Fibroblast of villous mesenchyme (primary cell): ENCODE results near the gene B3GNT9. TPM values are rescaled to one million over a fixed set of nuclear protein-coding genes. Genes with fewer than 3 reads are reported as not detected.

Experiments
- DNase-seq: peaks from one replicate; pipeline ENCODE4 v3.0.0-alpha.2; 2010; ENCODE audit warnings: low read depth
- H3K4me3 ChIP-seq: 2 replicates; pipeline ENCODE4 v1.5.1; 2011; ENCODE audit warnings: low read depth, mild to moderate bottlenecking, low read length
- total RNA-seq: library from RNA; depleted of rRNA; stranded (reverse); fragments of >200 nt; gene quantifications from 2 replicates; pipeline ENCODE4 v1.2.3, GENCODE V29; 2012
- TF ChIP-seq, protein P1 (sequence below): IDR thresholded peaks from 2 replicates; pipeline ENCODE4 v1.5.1; 2012; ENCODE audit warnings: low read depth, mild to moderate bottlenecking, low read length; ENCODE audit not compliant: insufficient read depth

B3GNT9 gene
- total RNA-seq, 1 donor = 41.9 TPM

DNA sequence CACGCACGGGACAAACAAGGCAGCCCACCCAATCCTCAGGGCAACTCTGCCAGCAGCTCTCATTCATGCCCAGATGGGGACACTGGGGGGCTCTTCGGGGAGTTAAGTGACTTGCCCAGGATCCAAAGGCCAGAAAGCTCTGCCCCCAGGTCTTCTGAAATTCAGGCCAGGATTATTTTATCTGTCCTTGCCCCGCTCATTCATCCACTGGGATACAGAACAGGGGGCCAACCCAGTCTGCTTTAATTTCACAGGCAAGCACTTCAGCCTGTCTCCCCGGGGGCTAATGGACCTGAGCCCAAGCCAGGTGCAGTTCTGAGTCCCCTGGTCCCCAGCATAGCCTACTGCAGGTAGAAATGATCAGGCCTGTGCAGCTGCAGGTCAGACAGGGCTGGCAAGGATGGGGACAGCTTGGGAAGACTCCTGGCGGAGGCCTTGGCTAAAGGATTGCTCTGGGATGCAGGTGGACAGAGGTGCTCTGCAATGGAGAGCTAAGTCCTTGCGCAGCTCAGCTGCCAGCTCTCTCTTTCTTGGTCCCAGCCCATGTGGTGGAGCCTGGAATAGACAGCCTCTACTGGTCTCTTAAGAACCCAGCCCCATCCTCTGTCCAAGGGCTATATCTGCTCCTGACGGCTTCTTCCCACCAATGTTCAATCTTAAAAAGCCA, 766 bp upstream of the B3GNT9 start:
- TF ChIP-seq, protein P1, sequence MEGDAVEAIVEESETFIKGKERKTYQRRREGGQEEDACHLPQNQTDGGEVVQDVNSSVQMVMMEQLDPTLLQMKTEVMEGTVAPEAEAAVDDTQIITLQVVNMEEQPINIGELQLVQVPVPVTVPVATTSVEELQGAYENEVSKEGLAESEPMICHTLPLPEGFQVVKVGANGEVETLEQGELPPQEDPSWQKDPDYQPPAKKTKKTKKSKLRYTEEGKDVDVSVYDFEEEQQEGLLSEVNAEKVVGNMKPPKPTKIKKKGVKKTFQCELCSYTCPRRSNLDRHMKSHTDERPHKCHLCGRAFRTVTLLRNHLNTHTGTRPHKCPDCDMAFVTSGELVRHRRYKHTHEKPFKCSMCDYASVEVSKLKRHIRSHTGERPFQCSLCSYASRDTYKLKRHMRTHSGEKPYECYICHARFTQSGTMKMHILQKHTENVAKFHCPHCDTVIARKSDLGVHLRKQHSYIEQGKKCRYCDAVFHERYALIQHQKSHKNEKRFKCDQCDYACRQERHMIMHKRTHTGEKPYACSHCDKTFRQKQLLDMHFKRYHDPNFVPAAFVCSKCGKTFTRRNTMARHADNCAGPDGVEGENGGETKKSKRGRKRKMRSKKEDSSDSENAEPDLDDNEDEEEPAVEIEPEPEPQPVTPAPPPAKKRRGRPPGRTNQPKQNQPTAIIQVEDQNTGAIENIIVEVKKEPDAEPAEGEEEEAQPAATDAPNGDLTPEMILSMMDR = no peak
- no peak overlapping the region for H3K4me3 ChIP-seq
- DNase-seq = no peak

DNA sequence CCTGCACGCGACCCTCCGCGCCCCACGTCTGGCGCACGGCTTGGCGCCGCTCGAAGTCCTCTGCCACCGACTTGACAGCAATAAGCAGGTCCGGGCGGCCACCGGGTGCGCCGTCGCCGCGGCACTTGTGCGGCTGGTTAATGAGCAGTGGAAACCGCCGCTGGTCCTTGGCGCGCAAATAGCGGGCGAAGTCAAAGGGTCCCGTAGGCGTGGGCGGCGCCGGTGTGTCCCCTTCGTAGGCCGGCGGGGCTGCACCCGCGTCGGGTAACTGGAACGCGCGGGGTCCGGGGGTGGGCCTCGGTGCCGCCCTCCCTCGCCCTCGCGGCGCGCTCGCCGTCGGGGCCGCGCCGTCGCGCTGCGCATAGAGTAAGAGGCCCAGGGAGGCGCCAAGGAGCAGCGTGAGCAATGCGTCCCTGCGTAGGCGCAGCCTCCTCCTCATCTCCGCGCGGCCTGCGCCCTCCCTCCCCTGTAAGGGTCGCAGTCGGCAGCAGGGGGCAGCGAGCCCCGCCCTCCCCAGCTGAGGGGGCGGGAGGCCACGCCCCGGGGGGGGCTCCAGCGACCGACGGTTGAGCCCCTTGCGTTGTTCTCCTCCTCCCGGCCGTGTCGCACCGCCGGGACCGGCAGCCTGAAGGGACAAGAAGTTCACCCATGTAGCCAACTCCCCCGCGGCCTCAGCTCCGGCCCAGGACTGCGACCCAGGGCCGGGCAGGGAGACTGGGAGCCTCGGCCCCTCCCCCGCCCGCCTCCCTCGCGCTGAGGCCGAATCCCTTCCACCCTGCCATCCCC, 558 bp downstream of the B3GNT9 start:
- peak; percentile 76 for DNase-seq
- TF ChIP-seq, protein P1 = peak; percentile 12
- H3K4me3 ChIP-seq = peak overlapping the region; percentile 79

DNA sequence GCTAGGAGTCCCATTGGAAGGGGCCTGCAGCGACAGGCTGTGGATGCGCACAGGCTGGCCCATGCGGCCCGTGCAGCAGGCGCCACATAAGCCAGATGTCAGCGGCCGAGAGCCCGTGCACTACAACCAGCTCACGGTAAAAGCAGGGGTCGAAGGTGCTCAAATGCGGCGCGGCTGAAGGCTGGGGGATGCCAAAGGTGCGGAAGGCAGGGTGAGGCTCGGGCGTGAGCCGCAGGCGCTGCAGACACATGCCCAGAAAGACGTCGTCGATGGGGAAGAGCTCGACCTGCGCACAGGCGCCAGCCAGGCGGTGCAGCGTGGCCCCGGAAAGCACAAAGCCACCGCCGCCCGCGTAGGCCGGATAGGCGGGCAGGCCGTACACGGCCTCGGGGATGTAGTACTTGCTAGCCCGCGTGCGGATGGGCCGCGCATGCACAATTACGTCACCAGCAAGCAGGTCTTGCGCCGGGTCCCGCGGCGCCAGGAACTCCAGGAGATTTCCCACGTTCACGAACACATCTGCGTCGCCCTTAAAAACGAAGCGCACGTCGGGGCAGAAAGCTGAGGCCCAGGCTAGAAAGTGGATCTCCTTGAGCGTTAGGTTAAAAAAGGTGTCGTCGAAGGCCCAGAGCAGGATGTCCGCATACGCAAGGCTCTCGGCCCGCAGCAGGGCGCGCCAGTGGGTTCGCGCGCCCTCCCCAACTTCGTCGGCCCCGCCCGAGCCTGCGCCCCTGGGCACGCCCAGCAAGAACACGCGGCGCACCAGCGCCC, 1.3 kb downstream of the B3GNT9 start:
- DNase-seq = no peak
- no peak overlapping the region for H3K4me3 ChIP-seq
- TF ChIP-seq, protein P1 = no peak

DNA sequence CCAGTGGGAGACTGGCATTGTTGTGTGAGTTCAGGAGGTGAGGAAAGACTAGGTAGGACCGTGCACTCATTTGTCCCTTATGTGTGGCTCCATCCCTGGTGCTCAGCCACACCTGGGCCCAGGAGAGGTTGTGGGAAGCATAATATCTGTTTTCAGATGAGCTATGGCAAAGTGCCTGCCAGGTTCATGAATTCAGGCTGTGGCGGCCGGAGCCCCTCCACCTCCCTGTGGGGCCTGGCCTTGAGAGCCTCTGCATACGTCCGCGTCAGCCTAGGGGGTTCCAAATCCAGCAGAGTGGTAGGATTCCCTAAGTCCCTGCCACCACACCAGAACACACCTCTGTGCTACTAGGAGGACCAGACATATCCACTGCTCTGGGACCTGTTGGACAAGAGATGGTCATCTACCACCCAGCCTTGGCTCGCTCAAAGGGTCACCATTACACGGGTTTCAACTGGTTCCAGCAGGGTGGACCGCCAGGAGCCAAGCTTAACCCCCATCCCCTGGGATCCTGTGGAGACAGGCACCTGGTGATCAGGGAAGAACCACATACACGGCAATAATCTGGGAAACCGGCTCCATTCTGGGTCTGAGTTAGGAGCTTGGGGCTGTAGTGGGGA, 2.0 kb downstream of the B3GNT9 start:
- DNase-seq = no peak
- TF ChIP-seq, protein P1 = no peak
- no peak overlapping the region for H3K4me3 ChIP-seq

DNA sequence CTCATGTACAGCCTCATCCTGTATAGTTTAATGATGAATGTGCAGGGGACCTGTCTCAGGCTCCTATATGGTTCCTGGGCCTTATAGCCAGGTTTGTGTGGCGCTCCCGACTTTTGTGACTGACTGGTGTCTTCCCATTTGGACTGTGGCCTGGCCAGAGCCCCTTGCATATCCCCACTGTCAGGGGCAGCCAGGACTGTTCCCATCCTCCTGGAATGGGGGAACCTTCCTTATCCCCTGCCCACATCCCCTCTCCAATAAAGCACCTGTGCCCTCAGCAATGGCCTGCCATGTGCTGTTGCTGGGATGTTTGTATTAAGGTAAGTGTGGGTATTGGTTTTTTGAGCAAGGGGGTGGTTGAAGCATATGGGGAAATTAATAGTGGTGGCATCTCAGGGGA, 2.6 kb downstream of the B3GNT9 start:
- DNase-seq = no peak

More for the DNA sequence above, 2.6 kb downstream of the B3GNT9 start:
- no peak overlapping the region for H3K4me3 ChIP-seq
- TF ChIP-seq, protein P1 = no peak
